HG02973 (cell line): ENCODE measurements around the gene MAPK12.
"Not testable (repeated sequence)": the region's sequence is repeated elsewhere in the genome, so short reads cannot be mapped to it uniquely, and the experiment has no call there.

ENCODE experiments used
- ATAC-seq: cut with Tn5 transposase; IDR thresholded peaks from one replicate; pipeline ENCODE4 v1.9.1; 2021; ENCODE audit warnings: moderate library complexity; ENCODE audit not compliant: unreplicated experiment

MAPK12 gene

DNA sequence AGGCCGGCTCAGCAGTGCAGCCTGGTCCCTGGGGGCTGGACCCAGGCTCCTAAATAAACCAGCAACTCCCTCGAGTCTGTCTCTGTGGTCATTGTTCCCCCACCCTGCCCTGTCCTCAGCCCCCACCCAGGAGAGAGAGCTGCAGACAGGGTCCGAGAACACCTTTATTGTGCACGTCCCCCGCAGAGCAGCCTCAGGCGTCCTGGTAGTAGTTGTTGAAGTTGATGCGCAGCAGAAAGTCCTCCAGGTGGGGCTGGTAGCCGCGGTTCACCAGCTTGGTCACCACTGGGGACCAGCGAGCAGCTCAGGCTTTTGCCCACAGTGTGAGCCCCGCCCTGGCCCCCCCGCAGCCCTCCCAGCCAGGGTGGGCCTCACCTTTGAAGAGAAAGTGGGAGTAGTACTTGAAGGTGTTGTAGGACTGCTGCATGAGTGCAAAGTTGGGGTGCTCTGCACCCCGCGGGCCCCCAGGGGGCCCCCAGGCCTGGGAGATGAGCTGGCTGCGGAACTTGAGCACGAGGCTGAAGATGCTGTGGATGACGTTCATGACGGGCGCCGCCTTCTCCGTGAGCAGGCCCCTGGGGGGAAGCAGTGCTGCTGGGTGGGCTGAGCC, 43.8 kb downstream of the MAPK12 start:
- ATAC-seq, result no peak

DNA sequence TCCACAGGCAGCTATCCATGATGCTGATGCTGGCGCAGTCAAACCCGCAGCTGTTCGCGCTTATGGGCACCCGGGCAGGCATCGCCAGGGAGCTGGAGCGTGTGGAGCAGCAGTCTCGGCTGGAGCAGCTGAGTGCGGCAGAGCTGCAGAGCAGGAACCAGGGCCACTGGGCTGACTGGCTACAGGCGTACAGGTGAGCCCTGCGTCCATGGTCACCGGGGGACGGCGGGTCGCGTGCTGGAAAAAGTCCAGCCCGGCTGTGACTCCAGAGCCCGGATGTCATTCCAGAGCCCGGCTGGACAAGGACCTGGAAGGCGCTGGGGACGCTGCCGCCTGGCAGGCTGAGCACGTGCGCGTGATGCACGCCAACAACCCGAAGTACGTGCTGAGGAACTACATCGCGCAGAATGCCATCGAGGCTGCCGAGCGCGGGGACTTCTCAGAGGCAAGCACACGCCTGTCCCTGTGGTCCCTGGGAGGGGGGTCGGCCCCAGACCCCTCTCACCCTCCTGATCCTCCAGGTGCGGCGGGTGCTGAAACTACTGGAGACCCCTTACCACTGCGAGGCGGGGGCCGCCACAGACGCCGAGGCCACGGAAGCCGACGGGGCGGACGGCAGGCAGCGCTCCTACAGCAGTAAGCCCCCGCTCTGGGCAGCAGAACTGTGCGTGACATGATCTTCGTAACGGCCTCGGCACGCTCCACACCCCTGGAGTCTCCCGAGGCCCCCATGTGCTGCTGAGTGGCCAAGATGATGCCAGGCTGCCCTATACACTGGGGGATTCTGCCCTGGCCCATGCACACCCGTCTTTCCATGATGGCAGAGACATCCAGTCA, 44.6 kb downstream of the MAPK12 start:
- no peak for ATAC-seq

DNA sequence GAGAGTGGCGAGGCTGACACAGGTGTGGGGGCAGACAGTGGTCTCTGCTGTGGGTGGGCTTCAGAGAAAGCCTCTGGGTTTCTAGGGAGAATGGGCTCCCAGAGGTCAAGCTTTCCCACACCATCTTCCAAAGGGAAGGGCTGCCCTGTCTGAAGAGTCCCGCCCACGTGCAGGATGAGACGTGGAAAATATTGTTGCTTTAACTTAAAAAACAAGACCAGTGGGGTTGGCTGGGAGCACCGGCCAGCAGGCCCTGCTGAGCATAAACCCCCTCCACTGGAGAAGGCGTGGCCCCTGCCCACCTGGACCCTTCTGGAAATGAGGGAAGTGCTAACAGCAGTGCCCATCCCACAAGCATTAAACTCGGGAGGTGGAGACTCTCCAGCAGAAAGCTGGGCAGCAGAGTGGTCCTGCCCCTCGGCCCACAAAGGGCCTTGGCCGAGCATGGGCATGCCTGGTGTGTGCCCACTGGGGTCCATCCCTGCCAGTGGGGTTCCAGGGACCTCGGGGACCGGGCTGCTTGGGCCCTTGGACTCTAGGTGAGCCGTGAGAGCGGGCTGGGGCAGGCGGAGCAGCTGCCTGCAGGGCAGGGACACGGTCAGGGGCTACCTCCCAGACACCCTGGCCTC, 45.3 kb downstream of the MAPK12 start:
- ATAC-seq, result no peak

DNA sequence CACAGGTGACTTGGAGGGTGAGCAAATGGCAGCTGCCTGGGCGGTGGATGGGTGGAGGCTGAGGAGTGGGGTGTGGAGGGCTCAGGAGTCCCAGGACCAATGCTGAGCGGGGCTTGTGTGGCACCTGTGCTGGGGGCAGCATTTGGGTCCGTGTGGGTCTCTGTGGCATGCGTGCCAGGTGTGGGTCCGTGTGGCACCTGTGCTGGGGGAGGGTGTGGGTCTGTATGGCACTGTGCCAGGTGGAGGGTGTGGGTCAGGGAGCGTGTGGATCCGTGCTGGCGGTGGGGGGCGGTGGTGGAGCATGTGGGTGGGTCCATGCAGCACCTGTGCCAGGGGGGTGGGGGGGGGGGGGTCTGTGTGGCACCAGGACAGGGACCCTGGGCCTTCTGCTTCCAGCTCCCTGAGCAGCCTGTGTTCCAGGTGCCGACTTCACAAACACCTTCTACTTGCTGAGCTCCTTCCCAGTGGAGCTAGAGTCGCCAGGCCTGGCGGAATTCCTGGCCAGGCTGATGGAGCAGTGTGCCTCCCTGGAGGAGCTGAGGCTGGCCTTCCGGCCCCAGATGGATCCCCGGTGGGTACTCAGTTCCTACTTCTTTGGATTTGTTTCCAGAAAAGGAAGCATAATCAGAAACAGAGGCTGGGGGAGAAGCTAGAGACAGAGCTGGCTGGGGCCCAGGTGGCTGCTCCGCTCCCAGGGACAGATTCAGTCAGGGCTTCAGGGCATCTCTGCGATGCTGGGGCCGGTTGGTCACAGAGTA, 46.0 kb downstream of the MAPK12 start:
- ATAC-seq, result no peak

DNA sequence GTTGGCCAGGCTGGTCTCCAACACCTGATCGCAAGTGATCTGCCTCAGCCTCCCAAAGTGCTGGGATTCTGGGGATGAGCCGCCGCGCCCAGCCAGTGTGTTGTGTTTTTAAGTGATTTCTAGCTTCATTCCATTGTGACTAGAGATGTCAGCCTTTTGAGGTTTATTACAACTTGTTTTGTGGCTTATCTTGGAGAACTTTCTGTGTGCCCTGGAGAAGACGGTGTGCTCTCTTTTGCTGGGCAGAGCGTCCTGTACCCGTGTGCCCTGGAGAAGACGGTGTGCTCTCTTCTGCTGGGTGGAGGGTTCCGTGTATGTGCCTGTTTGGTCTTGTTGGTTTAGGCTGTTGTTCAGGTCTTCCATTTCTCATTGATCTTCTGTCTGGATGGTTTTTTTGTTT, 48.2 kb downstream of the MAPK12 start:
- no peak for ATAC-seq

DNA sequence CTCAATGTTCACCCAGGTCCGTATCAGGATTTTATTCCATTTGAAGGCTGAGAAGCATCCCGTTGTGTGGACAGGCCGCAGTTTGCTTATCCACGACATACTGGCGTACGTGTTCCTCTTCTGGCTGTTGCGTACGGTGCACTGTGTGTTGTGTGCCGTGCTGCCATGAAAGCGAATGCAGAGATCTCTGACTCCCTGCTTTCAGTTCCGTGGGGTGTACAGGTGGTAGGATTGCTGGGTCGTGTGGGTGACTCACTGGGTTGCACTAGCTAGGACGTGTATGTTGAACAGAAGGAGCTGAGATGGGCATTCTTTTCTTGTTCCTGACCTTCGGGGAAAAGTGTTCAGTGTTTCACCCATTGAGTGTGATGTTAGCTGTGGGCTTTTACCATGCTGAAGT, 50.3 kb downstream of the MAPK12 start:
- ATAC-seq, result no peak

DNA sequence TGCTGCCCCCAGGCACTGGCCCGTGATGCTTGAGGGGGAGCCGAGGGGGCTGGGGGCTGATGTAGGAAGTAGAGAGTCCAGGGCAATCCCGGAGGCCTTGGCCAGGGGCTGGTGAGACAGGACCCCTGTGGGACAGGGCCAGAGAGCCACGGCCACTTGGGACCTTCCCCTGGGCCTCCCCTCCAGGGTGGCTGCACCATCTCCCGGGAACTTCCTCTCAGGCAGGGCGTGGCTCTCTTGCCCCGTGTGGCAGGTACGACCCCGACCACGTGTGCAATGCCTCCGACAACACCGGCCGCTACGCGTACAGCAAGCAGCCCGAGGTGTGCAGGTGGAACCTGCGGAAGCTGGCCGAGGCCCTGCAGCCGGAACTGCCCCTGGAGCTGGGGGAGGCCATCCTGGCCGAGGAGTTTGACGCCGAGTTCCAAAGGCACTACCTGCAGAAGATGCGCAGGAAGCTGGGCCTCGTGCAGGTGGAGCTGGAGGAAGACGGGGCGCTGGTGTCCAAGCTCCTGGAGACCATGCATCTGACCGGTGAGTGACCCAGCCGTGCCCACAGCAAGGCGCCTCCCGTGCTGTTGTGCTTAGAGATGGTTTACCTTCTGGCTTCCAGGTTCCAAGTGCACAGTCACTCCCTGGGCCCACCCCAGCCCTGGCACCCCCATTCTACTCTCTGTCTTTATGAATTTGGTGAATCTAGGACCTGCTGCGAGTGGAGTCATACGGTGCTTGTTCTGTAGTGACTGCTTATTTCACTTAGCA, 50.9 kb downstream of the MAPK12 start:
- ATAC-seq, result no peak

DNA sequence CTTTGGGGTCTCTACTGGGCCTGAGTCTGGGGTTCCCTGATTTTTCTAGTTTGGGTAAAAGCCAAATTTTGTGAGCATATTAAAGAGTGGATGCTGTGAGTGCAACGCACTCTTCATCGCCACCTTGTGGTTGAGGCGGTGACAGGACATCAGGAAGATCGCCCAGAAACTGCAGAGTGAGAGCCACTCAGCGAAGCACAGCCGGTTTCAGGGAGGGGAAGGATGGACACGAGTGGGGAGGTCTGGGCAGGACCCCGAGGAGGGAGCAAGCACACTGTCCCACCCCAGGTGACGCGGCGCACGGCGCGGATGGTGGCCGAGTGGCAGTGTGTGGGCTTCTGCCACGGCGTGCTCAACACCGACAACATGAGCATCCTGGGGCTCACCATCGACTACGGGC, 51.6 kb downstream of the MAPK12 start:
- ATAC-seq, result no peak

DNA sequence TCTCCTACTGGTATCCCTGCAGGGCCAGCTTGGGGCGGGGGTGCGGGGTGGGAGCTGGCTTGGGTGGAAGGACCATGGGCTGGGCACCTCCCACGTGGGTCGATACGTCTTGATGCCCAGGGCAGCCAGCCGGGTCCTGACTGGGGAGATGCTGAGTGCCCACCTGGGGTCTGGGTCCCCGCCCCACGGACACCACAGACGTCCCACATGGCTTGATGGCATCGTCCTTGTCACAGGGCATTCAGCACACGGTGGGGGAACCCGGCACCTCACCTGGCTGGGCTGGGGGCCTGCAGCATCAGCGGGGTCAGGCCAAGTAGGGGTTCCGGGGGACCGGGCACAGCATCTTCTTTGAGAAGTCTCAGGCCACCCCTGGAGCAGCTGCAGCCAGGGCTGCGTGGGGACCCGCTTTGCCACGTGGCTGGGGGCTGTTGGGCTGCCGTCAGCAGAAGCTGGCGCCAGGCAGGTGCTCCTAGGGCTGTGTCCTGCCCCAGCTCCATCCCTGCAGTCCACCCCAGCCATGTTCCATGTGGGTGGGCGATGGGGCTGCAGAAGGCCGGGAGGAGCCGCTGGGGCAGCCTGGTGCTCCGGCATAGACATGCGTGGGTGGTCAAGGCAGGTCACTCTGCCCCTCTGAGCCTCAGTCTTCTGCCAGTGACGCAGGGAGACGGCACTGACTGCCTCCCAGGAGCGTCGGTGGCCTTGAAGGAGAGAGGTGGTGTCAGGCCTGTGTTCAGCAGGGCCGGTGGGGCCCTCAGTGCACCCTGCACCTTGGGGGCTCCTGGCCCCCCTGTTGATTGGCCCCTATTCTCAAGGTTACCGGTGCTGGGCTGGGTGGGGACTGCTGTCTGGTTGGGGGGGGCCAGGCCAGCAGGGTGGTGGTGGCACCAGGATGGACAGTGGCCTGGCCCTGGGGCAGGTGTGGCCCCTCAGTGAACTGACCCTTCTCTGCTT, 52.3 kb downstream of the MAPK12 start:
- no peak for ATAC-seq

DNA sequence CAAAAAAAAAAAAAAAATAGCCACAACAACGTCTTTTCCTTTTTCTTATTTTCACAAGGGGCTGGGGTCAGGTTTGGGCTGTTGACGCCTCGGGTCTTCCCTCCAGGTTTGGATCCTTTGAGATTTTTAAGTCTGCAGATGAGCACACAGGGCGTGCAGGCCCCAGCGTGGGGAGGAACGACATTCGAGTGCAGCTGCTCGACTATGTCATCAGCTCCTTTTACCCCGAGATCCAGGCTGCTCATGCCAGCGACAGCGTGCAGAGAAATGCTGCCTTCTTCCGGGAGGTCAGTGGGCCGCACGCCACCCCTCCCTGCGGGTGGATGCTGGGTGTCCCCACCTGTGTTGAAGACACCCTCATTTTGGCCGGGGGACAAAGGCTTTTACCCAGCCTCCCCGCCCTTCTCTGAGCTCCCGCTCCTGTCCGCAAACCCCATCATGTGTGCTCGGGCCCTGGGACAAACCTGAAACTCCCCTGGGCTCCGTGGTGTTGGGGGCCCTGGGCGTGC, 53.0 kb downstream of the MAPK12 start:
- no peak for ATAC-seq

DNA sequence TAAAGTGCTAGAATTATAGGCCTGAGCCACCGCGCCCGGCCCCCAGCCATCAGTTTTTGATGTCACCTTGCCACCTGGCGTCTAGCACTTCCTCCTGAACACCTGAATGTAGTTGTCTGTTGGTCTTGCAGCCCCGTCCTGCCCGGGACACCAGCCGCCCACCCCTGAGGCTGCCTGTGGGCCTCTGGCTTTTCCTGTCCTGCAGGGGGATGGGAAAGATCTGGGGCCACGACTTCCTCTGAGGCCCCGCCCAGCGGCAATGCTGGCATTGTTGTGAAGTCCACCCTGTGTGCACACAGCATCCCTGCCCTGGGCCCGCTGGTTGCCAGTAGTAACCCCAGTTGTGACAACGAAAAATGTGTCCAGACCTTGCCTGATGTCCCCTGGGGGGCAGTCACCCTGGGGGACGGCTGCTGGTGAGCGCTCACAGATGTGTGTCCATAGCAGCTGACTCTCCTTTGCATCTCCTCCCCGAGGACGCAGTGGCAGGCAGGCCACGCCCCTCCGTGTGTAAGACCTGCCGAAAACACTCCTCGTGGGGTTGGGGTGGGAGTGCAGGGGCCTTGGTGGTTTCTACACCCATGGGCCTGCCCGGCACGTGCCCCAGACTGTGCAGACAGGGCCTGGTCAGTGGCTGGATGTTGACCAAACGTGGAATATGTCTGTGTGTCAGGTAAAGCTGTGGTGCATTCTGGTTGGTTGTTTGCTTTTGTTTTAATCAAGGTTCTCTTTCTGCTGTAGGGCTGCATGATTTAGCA, 53.9 kb downstream of the MAPK12 start:
- no peak for ATAC-seq

DNA sequence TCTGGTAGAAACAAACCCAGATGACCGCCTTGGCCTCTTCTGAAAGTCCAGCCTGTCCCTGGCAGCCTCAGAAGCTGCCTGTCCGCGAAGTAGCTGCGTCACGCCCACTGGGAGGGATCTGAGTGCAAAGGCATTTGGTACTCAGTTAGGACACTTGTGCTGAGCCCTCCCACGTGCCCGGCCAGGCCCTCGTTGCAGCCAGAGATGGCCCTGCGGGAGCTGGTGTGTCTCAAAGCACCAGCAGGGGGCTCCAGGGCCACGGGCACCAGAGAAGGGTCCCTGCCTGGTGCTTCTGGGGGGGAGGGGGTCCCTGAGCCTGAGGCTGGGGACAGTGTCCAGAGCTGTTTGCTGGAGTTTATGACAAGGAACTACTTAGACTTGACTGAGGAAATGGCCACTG, 54.9 kb downstream of the MAPK12 start:
- no peak for ATAC-seq

DNA sequence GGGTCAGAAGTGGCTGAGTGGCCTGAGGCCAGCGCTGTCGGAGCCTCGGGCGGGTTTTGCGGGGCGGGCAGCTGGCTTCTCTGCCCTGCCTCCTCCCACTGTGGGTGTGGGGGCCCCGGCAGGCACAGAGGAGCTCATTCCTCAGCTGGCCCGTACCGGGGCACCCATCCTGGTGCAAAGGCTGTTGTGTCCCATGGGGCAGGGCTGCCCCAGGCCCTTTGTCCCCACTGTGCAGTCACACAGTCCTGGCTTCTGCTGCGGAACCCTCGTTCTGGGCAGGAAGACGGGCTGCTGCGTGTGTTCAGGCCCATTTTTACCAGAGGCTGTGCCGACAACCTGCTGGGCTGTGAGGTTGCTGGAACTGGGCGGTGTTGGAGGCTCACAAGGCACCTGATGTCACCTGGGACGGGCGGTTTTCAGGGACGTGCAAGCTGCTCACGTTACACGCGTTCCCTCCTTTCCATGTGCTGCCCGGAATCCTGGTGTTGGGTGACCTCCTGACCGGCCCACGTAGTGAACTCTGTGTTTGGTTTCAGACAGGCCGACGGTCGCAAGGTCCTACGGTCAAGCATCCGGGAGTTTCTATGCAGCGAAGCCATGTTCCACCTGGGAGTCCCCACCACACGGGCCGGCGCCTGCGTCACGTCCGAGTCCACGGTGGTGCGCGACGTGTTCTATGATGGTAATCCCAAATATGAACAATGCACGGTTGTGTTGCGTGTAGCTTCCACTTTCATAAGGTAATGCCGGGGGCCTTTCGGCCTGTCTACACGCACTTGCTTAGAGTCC, 55.5 kb downstream of the MAPK12 start:
- ATAC-seq, result no peak

DNA sequence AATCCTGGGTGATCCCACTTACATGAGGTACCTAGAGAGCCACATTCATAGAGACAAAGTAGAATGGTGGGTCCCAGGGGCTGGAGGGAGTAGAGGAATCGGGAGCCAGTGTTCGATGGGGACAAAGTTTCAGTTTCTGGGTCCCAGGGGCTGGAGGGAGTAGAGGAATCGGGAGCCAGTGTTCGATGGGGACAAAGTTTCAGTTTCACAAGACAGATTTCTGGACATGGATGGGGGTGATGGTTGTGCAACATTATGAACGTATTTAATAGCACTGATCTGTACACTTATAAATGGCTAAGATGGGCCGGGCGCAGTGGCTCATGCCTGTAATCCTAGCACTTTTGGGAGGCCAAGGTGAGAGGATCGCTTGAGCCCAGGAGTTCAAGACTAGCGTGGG, 56.5 kb downstream of the MAPK12 start:
- not testable (repeated sequence) for ATAC-seq

DNA sequence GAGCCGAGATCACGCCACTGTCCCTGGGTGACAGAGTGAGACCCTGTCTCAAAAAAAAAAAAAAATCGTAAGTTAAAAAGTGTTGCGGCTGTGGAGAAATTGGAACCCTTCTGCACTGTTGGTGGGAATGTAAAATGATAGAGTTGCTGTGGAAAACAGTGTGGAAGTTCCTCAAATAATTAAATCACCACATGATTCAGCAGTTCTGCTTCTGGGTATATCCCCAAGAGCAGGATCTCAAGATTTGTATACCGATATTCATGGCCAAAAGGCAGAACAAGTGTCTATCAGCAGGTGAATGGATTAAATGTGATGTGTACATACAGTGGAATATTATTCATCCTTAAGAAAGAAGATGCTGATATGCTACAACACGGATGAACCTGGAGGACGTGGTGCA, 56.9 kb downstream of the MAPK12 start:
- ATAC-seq, result no peak

DNA sequence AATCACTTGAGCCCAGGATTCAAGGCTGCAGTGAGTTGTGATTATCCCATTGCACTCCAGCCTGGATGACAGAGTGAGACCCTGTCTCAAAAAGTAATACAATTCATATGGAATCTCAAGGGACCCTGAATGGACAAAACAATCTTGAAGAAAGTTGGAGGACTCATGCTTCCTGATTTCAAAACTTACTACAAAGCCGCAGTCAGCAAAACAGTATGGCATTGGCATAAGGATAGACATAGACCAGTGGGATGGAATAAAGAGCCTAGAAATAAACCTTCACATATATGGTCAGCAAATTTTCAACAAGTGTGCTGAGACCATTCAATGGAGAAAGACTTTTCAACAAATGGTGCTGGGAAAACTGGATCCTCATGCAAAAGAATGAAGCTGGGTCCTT, 58.2 kb downstream of the MAPK12 start:
- ATAC-seq, result no peak
